ENCODE results near the gene NRTN. TPM values are rescaled to one million over a fixed set of nuclear protein-coding genes. Genes with fewer than 3 reads are reported as not detected.
"Not testable (repeated sequence)": the region's sequence is repeated elsewhere in the genome, so short reads cannot be mapped to it uniquely, and the experiment has no call there.

The NRTN gene
- polyA plus RNA-seq, 6 donors from 2014 or later, result 0.28 to 0.29 TPM; not detected in 4

- Mint-ChIP-seq H3K4me3 (peak overlapping the region in 1 of 8 donors; percentile 79), H3K36me3 (no peaks in the 10 kb centered on the region), H3K27ac (no peak overlapping the region), H3K4me1 (no peaks in the 10 kb centered on the region), H3K27me3 (peaks cover 0 to 38% (median 26%) of the 10 kb centered on the region in 3 donors), H3K9me3 (no peaks in the 10 kb centered on the region)
- no peak for ATAC-seq (ENCODE audit: low read depth in 2 of 2)
- no peak for DNase-seq
These were observed 58.3 kb downstream of the NRTN start for GRCh38 chr19:5863030-5863665.

GRCh38 chr19:5864013-5864720 lies 59.3 kb downstream of the NRTN start:
- no peaks in the 10 kb centered on the region for H3K9me3 Mint-ChIP-seq
- no peaks in the 10 kb centered on the region for H3K4me1 Mint-ChIP-seq
- H3K27ac Mint-ChIP-seq, result peak overlapping the region in 2 of 6 donors; percentile 56 to 83
- ATAC-seq (ENCODE audit: low read depth in 2 of 2) (no peak), DNase-seq (no peak)
- H3K36me3 Mint-ChIP-seq, result no peaks in the 10 kb centered on the region
- H3K27me3 Mint-ChIP-seq, result peaks cover 0 to 38% (median 27%) of the 10 kb centered on the region in 3 donors
- no peak overlapping the region for H3K4me3 Mint-ChIP-seq

GRCh38 chr19:5864725-5865486 lies 60.0 kb downstream of the NRTN start:
- ATAC-seq (ENCODE audit: low read depth in 2 of 2) (no peak), DNase-seq (no peak)
- Mint-ChIP-seq H3K9me3 (no peaks in the 10 kb centered on the region), H3K27me3 (peaks cover 0 to 36% (median 27%) of the 10 kb centered on the region in 3 donors), H3K4me3 (no peak overlapping the region), H3K36me3 (no peaks in the 10 kb centered on the region), H3K4me1 (no peaks in the 10 kb centered on the region), H3K27ac (peak overlapping the region in 3 of 6 donors; percentile 16 to 83 (median 56))

GRCh38 chr19:5865772-5866171 lies 60.9 kb downstream of the NRTN start:
- Mint-ChIP-seq H3K4me3 (no peak overlapping the region), H3K4me1 (no peaks in the 10 kb centered on the region), H3K27me3 (peaks cover 0 to 32% (median 27%) of the 10 kb centered on the region in 3 donors), H3K9me3 (no peaks in the 10 kb centered on the region), H3K36me3 (no peaks in the 10 kb centered on the region), H3K27ac (no peak overlapping the region)
- ATAC-seq (ENCODE audit: low read depth in 2 of 2) (no peak), DNase-seq (no peak)

- DNase-seq (no peak), ATAC-seq (ENCODE audit: low read depth in 2 of 2) (no peak)
- H3K36me3 Mint-ChIP-seq, result no peaks in the 10 kb centered on the region
- no peak overlapping the region for H3K4me3 Mint-ChIP-seq
- H3K27ac Mint-ChIP-seq, result no peak overlapping the region
- H3K4me1 Mint-ChIP-seq, result no peaks in the 10 kb centered on the region
- H3K27me3 Mint-ChIP-seq, result peaks cover 0 to 23% (median 19%) of the 10 kb centered on the region in 3 donors
- peaks cover 0 to 2% (median 0%) of the 10 kb centered on the region in 7 donors for H3K9me3 Mint-ChIP-seq
These were observed 62.6 kb downstream of the NRTN start for GRCh38 chr19:5867201-5868136.

- Mint-ChIP-seq H3K27me3 (peaks cover 0 to 10% (median under 1%) of the 10 kb centered on the region in 3 donors), H3K4me3 (no peak overlapping the region), H3K36me3 (no peaks in the 10 kb centered on the region), H3K27ac (no peak overlapping the region), H3K9me3 (peaks cover 0 to 2% (median 0%) of the 10 kb centered on the region in 7 donors), H3K4me1 (no peaks in the 10 kb centered on the region)
- DNase-seq (no peak), ATAC-seq (ENCODE audit: low read depth in 2 of 2) (no peak)
These were observed 66.1 kb downstream of the NRTN start for GRCh38 chr19:5870986-5871394.

GRCh38 chr19:5873617-5874199 lies 68.8 kb downstream of the NRTN start:
- Mint-ChIP-seq H3K27ac (no peak overlapping the region), H3K4me3 (no peak overlapping the region), H3K9me3 (peaks cover 0 to 2% (median 0%) of the 10 kb centered on the region in 7 donors), H3K4me1 (no peaks in the 10 kb centered on the region), H3K27me3 (peaks cover 0 to 18% (median 11%) of the 10 kb centered on the region in 3 donors), H3K36me3 (no peaks in the 10 kb centered on the region)
- no peak for DNase-seq
- ATAC-seq (ENCODE audit: low read depth in 2 of 2), result no peak

GRCh38 chr19:5874496-5874895 lies 69.6 kb downstream of the NRTN start:
- H3K9me3 Mint-ChIP-seq; DNase-seq; H3K4me1 Mint-ChIP-seq; ATAC-seq (ENCODE audit: low read depth in 2 of 2); H3K27ac Mint-ChIP-seq; H3K36me3 Mint-ChIP-seq: not testable (repeated sequence)
- peaks cover 0 to 23% (median 11%) of the 10 kb centered on the region in 3 donors for H3K27me3 Mint-ChIP-seq
- H3K4me3 Mint-ChIP-seq, result peak overlapping the region in 2 of 8 donors; percentile 40 to 42

- DNase-seq (no peak), ATAC-seq (ENCODE audit: low read depth in 2 of 2) (no peak)
- Mint-ChIP-seq H3K4me3 (no peak overlapping the region), H3K27ac (no peak overlapping the region), H3K36me3 (no peaks in the 10 kb centered on the region), H3K27me3 (peaks cover 0 to 30% (median 14%) of the 10 kb centered on the region in 3 donors), H3K4me1 (no peaks in the 10 kb centered on the region), H3K9me3 (no peaks in the 10 kb centered on the region)
These were observed 72.6 kb downstream of the NRTN start for GRCh38 chr19:5877427-5877826.

- Mint-ChIP-seq H3K27me3 (peaks cover 0 to 30% (median 19%) of the 10 kb centered on the region in 3 donors), H3K4me3 (no peak overlapping the region), H3K9me3 (no peaks in the 10 kb centered on the region), H3K36me3 (no peaks in the 10 kb centered on the region), H3K27ac (no peak overlapping the region), H3K4me1 (no peaks in the 10 kb centered on the region)
- DNase-seq (no peak), ATAC-seq (ENCODE audit: low read depth in 2 of 2) (no peak)
These were observed 73.0 kb downstream of the NRTN start for GRCh38 chr19:5877882-5878281.
